HepG2 (cell line): Measurements from ENCODE around the gene MOSPD2.

ENCODE experiments used
- AGO2 ChIP-seq: fragments of 200-400 bp; formaldehyde crosslinking; optimal IDR thresholded peaks from 2 replicates; pipeline ENCODE3; 2017; ENCODE audit warnings: mild to moderate bottlenecking, low read depth, low read length, moderate library complexity
- ELF1 ChIP-seq: sonication (generic); formaldehyde crosslinking; IDR thresholded peaks from 2 replicates; pipeline ENCODE4 v1.4.0; 2020; ENCODE audit warnings: missing genetic modification reagents
- GMEB1 ChIP-seq: sonication (generic); formaldehyde crosslinking; IDR thresholded peaks from 2 replicates; pipeline ENCODE4 v1.5.1; 2020; ENCODE audit warnings: missing genetic modification reagents, mild to moderate bottlenecking, borderline replicate concordance
- MLX ChIP-seq: IDR thresholded peaks from 2 replicates; pipeline ENCODE4 v1.6.1; 2016
- MTA3 ChIP-seq: sonication (generic); formaldehyde crosslinking; IDR thresholded peaks from 2 replicates; pipeline ENCODE4 v1.4.0; 2020; ENCODE audit warnings: missing genetic modification reagents
- MZF1 ChIP-seq: sonication (generic); formaldehyde crosslinking; IDR thresholded peaks from 2 replicates; pipeline ENCODE4 v1.8.1; 2023; ENCODE audit warnings: mild to moderate bottlenecking, missing genetic modification reagents, borderline replicate concordance
- NFYB ChIP-seq: sonication (generic); formaldehyde crosslinking; IDR thresholded peaks from 2 replicates; pipeline ENCODE4 v1.4.0; 2020; ENCODE audit warnings: missing genetic modification reagents
- POLR2A ChIP-seq, 2 experiments: IDR thresholded peaks; 2 replicates each; pipeline ENCODE4 v1.6.1; 2011; ENCODE audit warnings: low read depth in 2 of 2, low read length in 2 of 2, mild to moderate bottlenecking in 1 of 2, moderate library complexity in 1 of 2; ENCODE audit not compliant: insufficient read depth in 1 of 2
- POLR2AphosphoS5 ChIP-seq: IDR thresholded peaks from 2 replicates; pipeline ENCODE4 v1.6.1; 2012; ENCODE audit warnings: low read depth, low read length
- ZNF224 ChIP-seq: sonication (generic); formaldehyde crosslinking; IDR thresholded peaks from 2 replicates; pipeline ENCODE4 v1.5.0; 2020; ENCODE audit warnings: mild to moderate bottlenecking, missing genetic modification reagents
- ZNF431 ChIP-seq: sonication (generic); formaldehyde crosslinking; IDR thresholded peaks from 2 replicates; pipeline ENCODE4 v1.9.0; 2022; ENCODE audit warnings: missing genetic modification reagents, low read depth, mild to moderate bottlenecking, borderline replicate concordance
- ZSCAN22 ChIP-seq: sonication (generic); formaldehyde crosslinking; IDR thresholded peaks from 2 replicates; pipeline ENCODE4 v1.4.0; 2020; ENCODE audit warnings: mild to moderate bottlenecking, missing genetic modification reagents
- TF ChIP-seq, protein P1 (sequence below), 2 experiments: sonication (generic) in 1 of 2; formaldehyde crosslinking in 1 of 2; IDR thresholded peaks; 2 replicates each; pipeline versions ENCODE4 v1.5.1 to v1.6.1; 2011 to 2020; ENCODE audit warnings: borderline replicate concordance in 1 of 2, low read depth in 1 of 2, low read length in 1 of 2, mild to moderate bottlenecking in 1 of 2, missing genetic modification reagents in 1 of 2, moderate library complexity in 1 of 2
- TF ChIP-seq, protein P2 (sequence below): sonication (generic); formaldehyde crosslinking; IDR thresholded peaks from 2 replicates; pipeline ENCODE4 v1.4.0; 2020; ENCODE audit warnings: mild to moderate bottlenecking, missing genetic modification reagents, borderline replicate concordance

- TF ChIP-seq ZNF224 (CRISPR knock-in tag) (no peak), MLX (no peak), ZSCAN22 (no peak), ELF1 (CRISPR knock-in tag) (no peak), NFYB (CRISPR knock-in tag) (no peak), GMEB1 (no peak), MZF1 (CRISPR knock-in tag) (no peak), AGO2 (no peak), ZNF431 (no peak), POLR2A (IDR thresholded peaks at IDR 0.05; ENCODE audit: insufficient read depth in 1 of 2, low read depth in 2 of 2, low read length in 2 of 2) (no peak), MTA3 (CRISPR knock-in tag) (no peak), POLR2AphosphoS5 (no peak)
- TF ChIP-seq, protein P1, sequence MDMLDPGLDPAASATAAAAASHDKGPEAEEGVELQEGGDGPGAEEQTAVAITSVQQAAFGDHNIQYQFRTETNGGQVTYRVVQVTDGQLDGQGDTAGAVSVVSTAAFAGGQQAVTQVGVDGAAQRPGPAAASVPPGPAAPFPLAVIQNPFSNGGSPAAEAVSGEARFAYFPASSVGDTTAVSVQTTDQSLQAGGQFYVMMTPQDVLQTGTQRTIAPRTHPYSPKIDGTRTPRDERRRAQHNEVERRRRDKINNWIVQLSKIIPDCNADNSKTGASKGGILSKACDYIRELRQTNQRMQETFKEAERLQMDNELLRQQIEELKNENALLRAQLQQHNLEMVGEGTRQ (IDR thresholded peaks at IDR 0.05; ENCODE audit: low read depth, low read length): no peak
- TF ChIP-seq, protein P1 (CRISPR knock-in tag; IDR thresholded peaks at IDR 0.05; ENCODE audit: borderline replicate concordance): no peak
- TF ChIP-seq, protein P2, sequence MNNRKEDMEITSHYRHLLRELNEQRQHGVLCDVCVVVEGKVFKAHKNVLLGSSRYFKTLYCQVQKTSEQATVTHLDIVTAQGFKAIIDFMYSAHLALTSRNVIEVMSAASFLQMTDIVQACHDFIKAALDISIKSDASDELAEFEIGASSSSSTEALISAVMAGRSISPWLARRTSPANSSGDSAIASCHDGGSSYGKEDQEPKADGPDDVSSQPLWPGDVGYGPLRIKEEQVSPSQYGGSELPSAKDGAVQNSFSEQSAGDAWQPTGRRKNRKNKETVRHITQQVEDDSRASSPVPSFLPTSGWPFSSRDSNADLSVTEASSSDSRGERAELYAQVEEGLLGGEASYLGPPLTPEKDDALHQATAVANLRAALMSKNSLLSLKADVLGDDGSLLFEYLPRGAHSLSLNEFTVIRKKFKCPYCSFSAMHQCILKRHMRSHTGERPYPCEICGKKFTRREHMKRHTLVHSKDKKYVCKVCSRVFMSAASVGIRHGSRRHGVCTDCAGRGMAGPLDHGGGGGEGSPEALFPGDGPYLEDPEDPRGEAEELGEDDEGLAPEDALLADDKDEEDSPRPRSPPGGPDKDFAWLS (CRISPR knock-in tag): no peak
Measured at GRCh38 chrX:14923761-14924160, 50.5 kb downstream of the MOSPD2 start.
